IMR-90 (cell line): ENCODE data around the gene TMEM61. TPM values are rescaled to one million over a fixed set of nuclear protein-coding genes. Genes with fewer than 3 reads are reported as not detected.

Experiments
- ATAC-seq: fragments of 200-7000 bp; cut with Tn5 transposase; 2 replicates; pipeline ENCODE4 v1.9.1; 2020; ENCODE audit warnings: low read depth, mild to moderate bottlenecking, moderate library complexity
- BruUV-seq: library from RNA; stranded (reverse); fragments of 400-500 nt; replicated peaks from 2 replicates; lab custom pipeline; 2021; lab: Mats Ljungman, UMichigan
- CTCF ChIA-PET: fragments of 300-600 bp; formaldehyde crosslinking; extraction: SDS; loops from one replicate; lab custom pipeline; 2021; ENCODE audit warnings: antibody characterized with exemption; lab: Yijun Ruan, JAX
- POLR2A ChIA-PET: fragments of 300-600 bp; sonication (Branson Sonifier 250); formaldehyde crosslinking; loops from one replicate; lab custom pipeline; 2022; ENCODE audit warnings: antibody characterized with exemption; ENCODE audit not compliant: unreplicated experiment; lab: Charles Lee
- DNase-seq: peaks from one replicate; pipeline ENCODE4 v3.0.0; 2013
- H2AFZ ChIP-seq: replicated peaks from 2 replicates; pipeline ENCODE3; 2013; ENCODE audit warnings: low read length, mild to moderate bottlenecking; ENCODE audit not compliant: poor library complexity
- H2AK5ac ChIP-seq: 2 replicates; pipeline ENCODE4 v1.6.1; 2013; ENCODE audit warnings: low read depth, low read length, inconsistent platforms
- H2AK9ac ChIP-seq: replicated peaks from 2 replicates; pipeline ENCODE3; 2013; ENCODE audit warnings: mild to moderate bottlenecking, low read depth, low read length, moderate library complexity; ENCODE audit not compliant: poor library complexity
- H2BK120ac ChIP-seq: 2 replicates; pipeline ENCODE4 v1.6.1; 2013; ENCODE audit warnings: low read depth, low read length, inconsistent platforms
- H2BK15ac ChIP-seq: 3 replicates; pipeline ENCODE4 v1.6.1; 2013; ENCODE audit warnings: low read depth, low read length, inconsistent platforms
- H2BK20ac ChIP-seq: 2 replicates; pipeline ENCODE4 v1.6.1; 2013; ENCODE audit warnings: low read depth, mild to moderate bottlenecking, inconsistent platforms, low read length, moderate library complexity
- H2BK5ac ChIP-seq: 2 replicates; pipeline ENCODE4 v1.6.1; 2013; ENCODE audit warnings: mild to moderate bottlenecking, low read depth, low read length, inconsistent platforms; ENCODE audit not compliant: poor library complexity, severe bottlenecking
- H3K14ac ChIP-seq: replicated peaks from 2 replicates; pipeline ENCODE4 v1.6.1; 2013; ENCODE audit warnings: low read depth, low read length, inconsistent platforms
- H3K18ac ChIP-seq: 2 replicates; pipeline ENCODE4 v1.6.1; 2013; ENCODE audit warnings: low read depth, low read length, control low read depth
- H3K23ac ChIP-seq: 2 replicates; pipeline ENCODE4 v1.6.1; 2013; ENCODE audit warnings: low read depth, low read length, inconsistent platforms
- H3K27ac ChIP-seq: 2 replicates; pipeline ENCODE4 v1.5.1; 2013; ENCODE audit warnings: mild to moderate bottlenecking, control low read depth, low read length; ENCODE audit not compliant: insufficient read depth
- H3K27me3 ChIP-seq: 2 replicates; pipeline ENCODE4 v1.6.1; 2013; ENCODE audit warnings: low read length; ENCODE audit not compliant: control insufficient read depth, insufficient read depth
- H3K36me3 ChIP-seq: 2 replicates; pipeline ENCODE4 v1.6.1; 2013; ENCODE audit warnings: low read length, mixed read lengths; ENCODE audit not compliant: control insufficient read depth, insufficient read depth
- H3K4ac ChIP-seq: 2 replicates; pipeline ENCODE4 v1.6.1; 2013; ENCODE audit warnings: low read depth, low read length, inconsistent platforms
- H3K4me1 ChIP-seq: 2 replicates; pipeline ENCODE4 v1.6.1; 2013; ENCODE audit warnings: low read length, mixed read lengths; ENCODE audit not compliant: control insufficient read depth, insufficient read depth
- H3K4me2 ChIP-seq: 2 replicates; pipeline ENCODE4 v1.6.1; 2013; ENCODE audit warnings: low read depth, mild to moderate bottlenecking, control low read depth, low read length, moderate library complexity
- H3K4me3 ChIP-seq: 2 replicates; pipeline ENCODE4 v1.5.1; 2013; ENCODE audit warnings: low read depth, mild to moderate bottlenecking, control low read depth, low read length, moderate library complexity; ENCODE audit not compliant: insufficient read depth
- H3K56ac ChIP-seq: 2 replicates; pipeline ENCODE4 v1.6.1; 2013; ENCODE audit warnings: low read length, inconsistent platforms; ENCODE audit not compliant: insufficient read depth; ENCODE audit errors: extremely low read depth
- H3K79me1 ChIP-seq, 2 experiments: 2 replicates each; pipeline ENCODE4 v1.6.1; 2013; ENCODE audit warnings: low read length in 2 of 2, inconsistent platforms in 1 of 2, low read depth in 1 of 2
- H3K9ac ChIP-seq: 2 replicates; pipeline ENCODE4 v1.6.1; 2013; ENCODE audit warnings: low read depth, low read length, control low read depth
- H3K9me1 ChIP-seq: 2 replicates; pipeline ENCODE4 v1.6.1; 2013; ENCODE audit warnings: low read length, inconsistent platforms; ENCODE audit not compliant: insufficient read depth
- H3K9me3 ChIP-seq: 2 replicates; pipeline ENCODE4 v1.6.1; 2013; ENCODE audit warnings: low read length; ENCODE audit not compliant: control insufficient read depth, insufficient read depth
- H4K20me1 ChIP-seq: 2 replicates; pipeline ENCODE4 v1.6.1; 2013; ENCODE audit warnings: low read length, inconsistent platforms; ENCODE audit not compliant: insufficient read depth
- H4K5ac ChIP-seq: 2 replicates; pipeline ENCODE4 v1.6.1; 2013; ENCODE audit warnings: mild to moderate bottlenecking, low read depth, low read length, control low read depth
- H4K8ac ChIP-seq, 2 experiments: 2 replicates each; pipeline ENCODE4 v1.6.1; 2013; ENCODE audit warnings: low read depth in 2 of 2, low read length in 2 of 2, control low read depth in 1 of 2, inconsistent platforms in 1 of 2
- H4K91ac ChIP-seq: 2 replicates; pipeline ENCODE4 v1.6.1; 2013; ENCODE audit warnings: low read depth, low read length, inconsistent platforms; ENCODE audit not compliant: insufficient read depth
- CEBPB ChIP-seq: IDR thresholded peaks from 2 replicates; pipeline ENCODE4 v1.6.1; 2012; ENCODE audit warnings: low read depth, low read length, improper control_type of control experiment
- MAFK ChIP-seq: IDR thresholded peaks from 2 replicates; pipeline ENCODE4 v1.6.1; 2012; ENCODE audit warnings: low read depth, low read length, improper control_type of control experiment
- MAZ ChIP-seq: IDR thresholded peaks from 2 replicates; pipeline ENCODE4 v1.6.1; 2012; ENCODE audit warnings: low read depth, mild to moderate bottlenecking, low read length, improper control_type of control experiment, moderate library complexity, borderline replicate concordance
- MXI1 ChIP-seq: IDR thresholded peaks from 2 replicates; pipeline ENCODE4 v1.6.1; 2012; ENCODE audit warnings: low read depth, mild to moderate bottlenecking, low read length, moderate library complexity, borderline replicate concordance
- NFE2L2 ChIP-seq: fragments of 150-350 bp; IDR thresholded peaks from 2 replicates; pipeline ENCODE4 v1.6.1; 2016; ENCODE audit warnings: low read depth, mild to moderate bottlenecking, low read length
- RCOR1 ChIP-seq: IDR thresholded peaks from 2 replicates; pipeline ENCODE4 v1.6.1; 2012; ENCODE audit warnings: mild to moderate bottlenecking, low read length, improper control_type of control experiment; ENCODE audit not compliant: insufficient replicate concordance
- WGBS, 2 experiments: methylation state at CpG; one replicate each; pipeline versions ENCODE4 v1.1.5 to v1.1.7; 2013; ENCODE audit warnings: missing lambda C conversion rate in 2 of 2; ENCODE audit not compliant: insufficient read length in 1 of 2; ENCODE audit errors: extremely low coverage in 2 of 2; 5-methylcytosine and 5-hydroxymethylcytosine counted together
- dilution Hi-C: fragments of 300-500 bp; cut with HindIII; formaldehyde crosslinking; loops from one replicate; pipeline ENCODE4 v1.14.3; 2018; ENCODE audit warnings: low sequenced_read_pairs; ENCODE audit not compliant: unreplicated experiment
- in situ Hi-C: fragments of 300-500 bp; cut with MboI; formaldehyde crosslinking; loops from 3 replicates; pipeline ENCODE4 v1.14.3; 2019; ENCODE audit warnings: low sequenced_read_pairs, inconsistent platforms, mixed read lengths
- intact Hi-C: fragments of 100-400 bp; cut with micrococcal nuclease; formaldehyde crosslinking; loops from 2 replicates; pipeline ENCODE4 v1.10.0; 2022
- polyA plus RNA-seq, 3 experiments: library from polyadenylated mRNA; depleted of rRNA; stranded (reverse); fragments of >200 nt; gene quantifications; 2 replicates each; pipeline ENCODE4 v1.2.3, GENCODE V29; 2012; ENCODE audit warnings: low replicate concordance in 1 of 3
- total RNA-seq: library from RNA; depleted of rRNA; stranded (reverse); fragments of >200 nt; gene quantifications from 2 replicates; pipeline ENCODE4 v1.2.3, GENCODE V29; 2012

TMEM61 gene
- total and polyA plus RNA-seq, 2 of the 4 experiments (the other 2 are of a cell fraction), result not detected

GRCh38 chr1:55007625-55008024 is 27.2 kb downstream of the TMEM61 start:
- Histone ChIP-seq H4K8ac (peak overlapping the region in 1 of 2 experiments; percentile 45; a peak in 1 of 4 replicates), H2AK9ac (peak overlapping the region; percentile 85), H3K4ac (peak overlapping the region; percentile 41), H3K56ac (no peak overlapping the region), H3K27me3 (peaks cover 28% of the 10 kb centered on the region), H3K14ac (no peak overlapping the region), H4K91ac (peak overlapping the region; percentile 53; the same call in 1 of the 2 replicates), H3K23ac (no peak overlapping the region; the same call in 1 of the 2 replicates), H3K4me3 (no peak overlapping the region), H3K79me1 (no peaks in the 10 kb centered on the region), H3K9ac (no peak overlapping the region), H4K20me1 (no peaks in the 10 kb centered on the region), H3K9me3 (peaks cover 4% of the 10 kb centered on the region; the same call in 1 of the 2 replicates), H2BK20ac (peak overlapping the region; percentile 82; the same call in 1 of the 2 replicates), H2BK15ac (no peak overlapping the region; the same call in 2 of the 3 replicates), H2BK5ac (no peak overlapping the region), H2AFZ (peak overlapping the region; percentile 48), H3K9me1 (peaks cover 9% of the 10 kb centered on the region), H2AK5ac (peak overlapping the region; percentile 91), H3K4me2 (no peak overlapping the region), H3K36me3 (no peaks in the 10 kb centered on the region), H3K27ac (no peak overlapping the region), H4K5ac (no peak overlapping the region), H2BK120ac (peak overlapping the region; percentile 59), H3K18ac (no peak overlapping the region), H3K4me1 (peaks cover 3% of the 10 kb centered on the region)
- peak; percentile 90 for ATAC-seq
- DNase-seq, result peak; percentile 63
- TF ChIP-seq MXI1 (no peak), MAFK (no peak), NFE2L2 (no peak), CEBPB (no peak), RCOR1 (no peak), MAZ (no peak)
- WGBS, 2 experiments, result 20% methylated on average over 2 of the region's 3 CpGs; no CpG with 5 or more reads in 1 of the 2 experiments
- in situ Hi-C loops (no loop called here), dilution Hi-C loops (no loop called here), intact Hi-C loops (no loop called here)
- CTCF ChIA-PET, result interaction anchor here (0.9 to 2.5 kb wide), 3 partner anchors 13 to 62 kb away, joined by 3 to 7 read pairs (median 4); no protein-coding TSS in a partner anchor
- POLR2A ChIA-PET, result no interaction called here
- BruUV-seq, result no TSS peak
